Transverse colon (tissue), 4 donors: ENCODE data around the gene RAC2. TPM values are rescaled to one million over a fixed set of nuclear protein-coding genes. Genes with fewer than 3 reads are reported as not detected.

Experiments
- DNase-seq: peaks from one replicate; pipeline ENCODE4 v3.0.0-alpha.2; 2019
- H3K27ac ChIP-seq, 4 donors: fragments of 200-600 bp; sonication (generic); 2 replicates each; pipeline ENCODE4 v1.5.1; 2016 to 2018; ENCODE audit warnings: inconsistent platforms in 4 of 4
- H3K27me3 ChIP-seq: fragments of 200-600 bp; sonication (generic); 2 replicates; pipeline ENCODE4 v1.5.1; 2017; ENCODE audit warnings: inconsistent platforms
- H3K36me3 ChIP-seq, 4 donors: fragments of 200-600 bp; sonication (generic); 2 replicates each; pipeline ENCODE4 v1.5.1; 2017 to 2019; ENCODE audit warnings: inconsistent platforms in 4 of 4
- H3K4me1 ChIP-seq, 4 donors: fragments of 200-600 bp; sonication (generic); 2 replicates each; pipeline ENCODE4 v1.5.1; 2017 to 2020; ENCODE audit warnings: inconsistent platforms in 4 of 4
- H3K4me3 ChIP-seq, 4 donors: fragments of 200-600 bp; sonication (generic); 1 replicate in 1 of 4; 2 replicates in 3 of 4; pipeline versions ENCODE4 v1.5.1 to v1.6.1; 2017 to 2019; ENCODE audit warnings: inconsistent platforms in 4 of 4
- H3K9me3 ChIP-seq, 2 donors: fragments of 200-600 bp; sonication (generic); 2 replicates each; pipeline ENCODE4 v1.5.1; 2017 to 2019; ENCODE audit warnings: inconsistent platforms in 2 of 2
- CTCF ChIP-seq, 5 experiments: fragments of 200-600 bp in 3 of 5; fragments of 450-650 bp in 2 of 5; sonication (generic) in 3 of 5; IDR thresholded peaks; 1 replicate in 2 of 5; 2 replicates in 3 of 5; pipeline ENCODE4 v1.5.1; 2016 to 2017; ENCODE audit warnings: antibody characterized with exemption in 5 of 5, inconsistent platforms in 3 of 5, mild to moderate bottlenecking in 2 of 5, moderate library complexity in 1 of 5
- EP300 ChIP-seq: sonication (generic); formaldehyde crosslinking; IDR thresholded peaks from one replicate; pipeline ENCODE4 v1.6.1; 2017; ENCODE audit warnings: antibody characterized with exemption, low read depth
- POLR2A ChIP-seq: fragments of 450-650 bp; IDR thresholded peaks from one replicate; pipeline ENCODE4 v1.6.1; 2016; ENCODE audit warnings: antibody characterized with exemption, mild to moderate bottlenecking, moderate library complexity
- POLR2AphosphoS5 ChIP-seq, 3 donors: sonication (generic); formaldehyde crosslinking; IDR thresholded peaks; one replicate each; pipeline ENCODE4 v1.6.1; 2016; ENCODE audit warnings: antibody characterized with exemption in 3 of 3
- WGBS, 2 donors: methylation state at CpG; one replicate each; pipeline ENCODE4 v1.1.5; 2018; ENCODE audit warnings: low coverage in 1 of 2; 5-methylcytosine and 5-hydroxymethylcytosine counted together
- in situ Hi-C, 4 donors: fragments of 200-750 bp; cut with MboI; loops; one replicate each; pipeline versions ENCODE4 v1.15.0 to v1.15.1; 2017; ENCODE audit warnings: low sequenced_read_pairs in 3 of 4, low pct_ligation_motif_present in 1 of 4, low pct_unique_long_range_greater_than_20kb in 1 of 4
- intact Hi-C: fragments of 100-400 bp; cut with DNase I; formaldehyde crosslinking; loops from one replicate; pipeline ENCODE4 v1.15.1; 2023; ENCODE audit warnings: low total_unique reads
- total RNA-seq, 4 donors: library from RNA; depleted of rRNA; stranded (reverse); fragments of >200 nt; gene quantifications; one replicate each; pipeline ENCODE4 v1.1.0, GENCODE V29; 2016

RAC2 gene
- total RNA-seq, 4 donors from 2014 or later = 5.2 to 36.3 (median 24.0) TPM

- intact Hi-C loops = no loop called here
- DNase-seq = no peak
- H3K27ac ChIP-seq = no peak overlapping the region
- in situ Hi-C loops = no loop called here
- WGBS, 2 donors = 55% methylated on average over 7 of the region's 7 CpGs; no CpG with 5 or more reads in 1 of the 2 donors
- H3K4me3 ChIP-seq = no peak overlapping the region
- no peak for TF ChIP-seq CTCF (IDR thresholded peaks at IDR 0.05)
- no peak for TF ChIP-seq EP300
- TF ChIP-seq POLR2A = no peak
- TF ChIP-seq POLR2AphosphoS5 (IDR thresholded peaks at IDR 0.05) = no peak
- no peaks in the 10 kb centered on the region for H3K36me3 ChIP-seq
- no peaks in the 10 kb centered on the region for H3K4me1 ChIP-seq
- H3K9me3 ChIP-seq = no peaks in the 10 kb centered on the region
- H3K27me3 ChIP-seq = no peaks in the 10 kb centered on the region
Measured at GRCh38 chr22:37290737-37291136, 46.7 kb upstream of the RAC2 start.

GRCh38 chr22:37289156-37289735, 45.2 kb upstream of the RAC2 start:
- Histone ChIP-seq H3K4me1 (no peaks in the 10 kb centered on the region), H3K9me3 (no peaks in the 10 kb centered on the region), H3K27ac (no peak overlapping the region), H3K36me3 (no peaks in the 10 kb centered on the region), H3K4me3 (no peak overlapping the region), H3K27me3 (no peaks in the 10 kb centered on the region)
- in situ Hi-C loops (no loop called here), intact Hi-C loops (no loop called here)
- DNase-seq = no peak
- TF ChIP-seq EP300 (no peak), CTCF (IDR thresholded peaks at IDR 0.05) (no peak), POLR2A (no peak), POLR2AphosphoS5 (IDR thresholded peaks at IDR 0.05) (no peak)
- WGBS, 2 donors = 83 to 93% methylated on average over 2 to 7 of the region's 7 CpGs

- no peak for DNase-seq
- no peak for TF ChIP-seq EP300
- no peak for TF ChIP-seq CTCF (IDR thresholded peaks at IDR 0.05)
- no peak for TF ChIP-seq POLR2AphosphoS5 (IDR thresholded peaks at IDR 0.05)
- TF ChIP-seq POLR2A = no peak
- no peaks in the 10 kb centered on the region for H3K9me3 ChIP-seq
- no peak overlapping the region for H3K4me3 ChIP-seq
- in situ Hi-C loops (no loop called here), intact Hi-C loops (no loop called here)
- H3K4me1 ChIP-seq = no peaks in the 10 kb centered on the region
- no peak overlapping the region for H3K27ac ChIP-seq
- 93% methylated on average over 7 of the region's 7 CpGs; no CpG with 5 or more reads in 1 of the 2 donors for WGBS, 2 donors
- H3K36me3 ChIP-seq = no peaks in the 10 kb centered on the region
- peaks cover 6% of the 10 kb centered on the region for H3K27me3 ChIP-seq
Measured at GRCh38 chr22:37288521-37288920, 44.5 kb upstream of the RAC2 start.

GRCh38 chr22:37287550-37287951, 43.5 kb upstream of the RAC2 start:
- H3K36me3 ChIP-seq = no peaks in the 10 kb centered on the region
- 75 to 93% methylated on average over 4 to 10 of the region's 10 CpGs for WGBS, 2 donors
- no peaks in the 10 kb centered on the region for H3K4me1 ChIP-seq
- in situ Hi-C loops = no loop called here
- H3K27me3 ChIP-seq = peaks cover 16% of the 10 kb centered on the region
- intact Hi-C loops = no loop called here
- no peak overlapping the region for H3K27ac ChIP-seq
- TF ChIP-seq CTCF (IDR thresholded peaks at IDR 0.05) (no peak), POLR2A (no peak)
- no peak overlapping the region for H3K4me3 ChIP-seq
- no peaks in the 10 kb centered on the region for H3K9me3 ChIP-seq
- no peak for DNase-seq
